Measurements from ENCODE around the gene FDXACB1.

The FDXACB1 gene

DNA sequence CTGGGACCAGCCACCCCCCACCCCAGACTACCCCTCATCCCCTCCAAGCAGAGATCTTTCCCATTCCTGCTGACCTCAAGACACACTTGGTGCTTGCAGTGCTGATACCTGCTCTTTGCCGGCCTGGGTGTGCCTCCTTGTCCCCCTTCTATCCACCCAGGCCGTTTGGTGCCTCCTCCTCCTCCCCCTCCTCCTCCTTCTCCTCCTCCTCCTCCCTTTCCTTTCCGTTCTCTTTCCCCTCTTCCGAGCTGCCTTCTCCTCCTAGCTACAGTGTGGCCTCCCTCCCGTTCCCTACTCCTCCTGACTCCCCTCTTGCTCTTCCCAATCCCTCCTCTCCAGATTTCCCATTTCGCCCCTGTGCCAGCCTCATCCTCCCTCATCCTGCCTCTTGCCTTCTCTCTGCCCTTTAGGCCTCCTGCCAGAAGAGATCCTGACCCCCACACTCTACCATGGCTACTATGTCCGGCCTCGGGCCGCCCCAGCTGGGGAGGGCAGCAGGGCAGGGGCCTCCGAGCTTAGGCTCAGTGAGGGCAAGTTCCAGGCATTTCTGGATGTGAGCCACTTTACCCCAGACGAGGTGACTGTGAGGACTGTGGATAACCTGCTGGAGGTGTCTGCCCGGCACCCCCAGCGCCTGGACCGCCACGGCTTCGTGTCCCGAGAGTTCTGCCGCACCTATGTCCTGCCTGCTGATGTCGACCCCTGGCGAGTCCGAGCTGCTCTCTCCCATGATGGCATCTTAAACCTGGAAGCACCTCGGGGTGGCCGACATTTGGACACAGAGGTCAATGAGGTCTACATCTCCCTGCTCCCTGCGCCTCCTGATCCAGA lies 34.3 kb upstream of the FDXACB1 start:
- TF ChIP-seq, protein P1, sequence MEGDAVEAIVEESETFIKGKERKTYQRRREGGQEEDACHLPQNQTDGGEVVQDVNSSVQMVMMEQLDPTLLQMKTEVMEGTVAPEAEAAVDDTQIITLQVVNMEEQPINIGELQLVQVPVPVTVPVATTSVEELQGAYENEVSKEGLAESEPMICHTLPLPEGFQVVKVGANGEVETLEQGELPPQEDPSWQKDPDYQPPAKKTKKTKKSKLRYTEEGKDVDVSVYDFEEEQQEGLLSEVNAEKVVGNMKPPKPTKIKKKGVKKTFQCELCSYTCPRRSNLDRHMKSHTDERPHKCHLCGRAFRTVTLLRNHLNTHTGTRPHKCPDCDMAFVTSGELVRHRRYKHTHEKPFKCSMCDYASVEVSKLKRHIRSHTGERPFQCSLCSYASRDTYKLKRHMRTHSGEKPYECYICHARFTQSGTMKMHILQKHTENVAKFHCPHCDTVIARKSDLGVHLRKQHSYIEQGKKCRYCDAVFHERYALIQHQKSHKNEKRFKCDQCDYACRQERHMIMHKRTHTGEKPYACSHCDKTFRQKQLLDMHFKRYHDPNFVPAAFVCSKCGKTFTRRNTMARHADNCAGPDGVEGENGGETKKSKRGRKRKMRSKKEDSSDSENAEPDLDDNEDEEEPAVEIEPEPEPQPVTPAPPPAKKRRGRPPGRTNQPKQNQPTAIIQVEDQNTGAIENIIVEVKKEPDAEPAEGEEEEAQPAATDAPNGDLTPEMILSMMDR (IDR thresholded peaks at IDR 0.05; ENCODE audit: low read depth, low read length), result no peak
- no peak overlapping the region for H3K4me3 ChIP-seq (ENCODE audit: low read depth, low read length)

DNA sequence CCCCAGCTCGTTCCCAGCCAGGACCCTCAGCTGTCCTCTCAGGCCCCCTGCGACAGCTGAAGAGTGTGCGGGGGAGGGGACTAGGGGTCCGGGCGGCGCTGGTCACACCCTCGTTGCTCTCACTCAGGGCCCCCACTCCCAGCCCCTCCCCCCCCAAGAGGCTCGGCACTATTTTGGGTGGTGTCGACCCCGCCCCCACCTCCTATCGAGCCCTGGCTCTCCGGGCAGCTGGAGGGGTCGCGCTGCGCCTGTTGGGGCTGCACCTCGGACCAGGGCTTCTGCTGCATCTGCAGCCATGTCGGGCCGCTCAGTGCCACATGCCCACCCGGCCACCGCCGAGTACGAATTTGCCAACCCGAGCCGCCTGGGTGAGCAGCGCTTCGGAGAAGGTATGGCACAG lies 33.6 kb upstream of the FDXACB1 start, which contains the start of gene HSPB2:
Gene HSPB2, plus strand, starts transcription at position 200 of the 400 bp plus-strand sequence. Its CDS starts 96 bp downstream, at position 296.
- TF ChIP-seq, protein P1 (IDR thresholded peaks at IDR 0.05; ENCODE audit: low read depth, low read length), result no peak
- no peak within 1 kb of the TSS for H3K4me3 ChIP-seq (ENCODE audit: low read depth, low read length)

DNA sequence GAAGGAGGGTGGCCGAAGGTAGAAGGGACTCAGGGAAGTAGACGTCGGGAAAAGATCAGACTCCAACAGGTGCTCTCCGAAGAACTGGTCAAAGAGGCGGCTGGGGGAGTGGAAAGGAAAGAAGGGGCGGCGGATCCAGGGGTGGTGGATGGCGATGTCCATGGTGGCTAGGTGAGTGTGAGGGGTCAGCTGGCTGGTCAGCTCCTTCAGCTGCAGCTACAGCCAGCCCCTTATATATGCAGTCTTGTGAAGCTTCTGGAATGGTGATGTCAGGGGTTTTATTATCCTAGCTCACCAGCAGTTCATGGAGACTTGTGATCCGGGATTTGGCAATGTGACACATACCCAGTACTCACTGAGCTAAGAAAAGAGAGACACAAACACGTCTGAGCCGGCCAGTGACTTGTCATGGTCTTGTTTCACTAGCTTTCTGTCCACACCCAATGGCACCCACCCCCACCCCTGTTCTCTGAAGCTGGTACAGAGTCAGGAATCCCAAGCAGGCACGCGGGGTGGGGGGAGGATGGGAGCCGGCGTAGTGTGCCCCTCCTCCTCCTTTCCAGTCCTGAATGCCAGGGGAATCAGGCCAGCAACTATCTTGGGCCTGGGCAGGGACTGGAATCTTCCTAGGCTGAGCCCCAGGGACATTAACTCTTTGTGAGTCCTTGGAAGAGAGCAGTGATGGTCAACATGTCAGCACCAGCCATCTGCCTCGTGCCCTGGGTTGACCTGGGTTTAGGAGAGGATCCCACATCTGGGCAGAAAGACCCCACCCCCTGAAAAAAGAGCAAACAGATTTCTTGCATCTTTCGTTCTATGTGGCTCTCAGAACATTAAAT lies 32.8 kb upstream of the FDXACB1 start, which contains the start of gene CRYAB:
Gene CRYAB, minus strand, starts transcription at position 208 of the 839 bp plus-strand sequence. Its CDS starts 46 bp downstream, at position 162.
- H3K4me3 ChIP-seq (ENCODE audit: low read depth, low read length), result no peak within 1 kb of the TSS
- TF ChIP-seq, protein P1 (IDR thresholded peaks at IDR 0.05; ENCODE audit: low read depth, low read length), result no peak

DNA sequence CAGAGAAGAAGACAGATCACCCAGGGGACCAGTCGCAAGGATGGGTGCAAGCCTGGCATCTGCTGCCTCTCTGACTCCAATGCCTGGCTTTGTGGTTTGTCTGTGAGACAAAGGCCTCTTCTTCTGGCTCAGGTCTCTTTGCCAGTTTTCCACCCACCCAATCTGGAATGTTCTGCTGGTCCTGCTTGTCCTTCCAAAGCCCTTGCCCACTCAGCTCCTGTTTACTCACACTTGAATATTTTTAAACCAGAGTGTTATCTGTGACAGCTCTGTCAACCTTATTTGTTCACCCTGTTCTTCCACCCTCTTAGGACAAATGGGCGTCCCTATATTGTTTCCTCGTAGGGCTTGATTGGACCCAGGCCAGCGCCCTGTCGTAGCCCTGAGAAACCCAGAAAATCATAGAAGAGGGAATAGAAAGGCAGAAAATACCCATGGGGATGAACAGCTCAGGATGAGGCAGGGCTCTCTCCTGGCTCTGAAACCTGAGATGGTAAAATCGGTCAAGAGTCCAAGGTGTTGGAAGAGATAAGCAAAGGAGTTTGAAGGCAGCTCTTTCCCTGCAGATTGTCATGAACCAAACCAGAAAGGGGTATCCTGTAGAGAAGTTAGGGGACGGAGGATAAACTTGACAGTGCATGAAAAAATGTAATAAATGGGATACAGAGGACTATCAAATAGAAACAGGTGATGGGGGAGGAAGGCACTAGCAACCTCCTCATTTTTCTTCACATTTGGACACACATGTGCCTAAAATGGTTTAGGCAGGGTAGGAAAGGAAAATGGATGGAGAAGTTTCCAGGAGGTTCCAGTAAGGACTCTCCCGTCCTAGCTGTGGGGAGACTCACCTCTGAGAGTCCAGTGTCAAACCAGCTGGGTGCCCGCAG lies 32.0 kb upstream of the FDXACB1 start:
- TF ChIP-seq, protein P1 (IDR thresholded peaks at IDR 0.05; ENCODE audit: low read depth, low read length), result no peak
- H3K4me3 ChIP-seq (ENCODE audit: low read depth, low read length), result no peak overlapping the region

DNA sequence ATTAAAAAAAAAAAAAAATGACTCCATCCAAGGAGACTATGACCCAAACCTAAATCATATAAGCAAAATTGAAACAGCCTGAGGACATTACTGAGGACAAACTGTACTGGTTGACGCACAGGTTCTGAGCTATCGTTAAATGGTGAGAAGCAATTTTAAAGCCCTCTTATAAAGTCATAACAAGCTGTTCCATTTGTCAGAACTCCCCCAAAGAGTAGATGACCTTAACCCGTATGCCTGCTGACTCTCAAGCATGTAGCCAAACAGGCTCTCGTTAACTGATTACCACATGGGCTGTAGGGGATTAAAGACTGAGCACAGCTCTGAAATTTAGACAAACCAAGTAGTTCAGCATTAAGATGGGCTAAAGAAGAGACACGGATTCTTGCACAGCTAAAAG lies 30.4 kb upstream of the FDXACB1 start:
- no peak overlapping the region for H3K4me3 ChIP-seq (ENCODE audit: low read depth, low read length)
- TF ChIP-seq, protein P1 (IDR thresholded peaks at IDR 0.05; ENCODE audit: low read depth, low read length), result no peak

DNA sequence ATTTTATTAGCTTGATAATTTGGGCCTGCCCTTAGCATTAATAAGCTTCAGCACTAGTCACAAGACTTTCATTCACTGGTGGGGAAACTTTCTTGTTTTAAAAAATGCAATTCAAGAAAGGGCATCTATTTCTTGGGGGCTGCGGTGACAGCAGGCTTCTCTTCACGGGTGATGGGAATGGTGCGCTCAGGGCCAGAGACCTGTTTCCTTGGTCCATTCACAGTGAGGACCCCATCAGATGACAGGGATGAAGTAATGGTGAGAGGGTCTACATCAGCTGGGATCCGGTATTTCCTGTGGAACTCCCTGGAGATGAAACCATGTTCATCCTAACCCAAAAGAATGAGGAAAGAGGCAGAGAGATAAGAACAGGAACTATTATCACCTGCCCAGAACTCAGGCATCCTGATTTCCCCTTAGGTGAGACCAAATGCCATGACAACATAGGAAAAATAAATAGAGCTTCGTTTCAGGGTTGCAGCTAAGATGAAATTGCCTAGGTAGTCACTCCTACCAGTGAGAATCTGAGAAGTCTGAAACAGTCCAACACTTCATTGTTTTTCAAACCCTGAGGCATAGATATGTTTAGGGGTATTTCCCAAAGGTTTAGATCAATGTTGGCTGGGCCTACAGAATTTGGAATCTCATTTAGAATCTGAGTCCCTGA lies 29.8 kb upstream of the FDXACB1 start:
- no peak overlapping the region for H3K4me3 ChIP-seq (ENCODE audit: low read depth, low read length)
- TF ChIP-seq, protein P1 (IDR thresholded peaks at IDR 0.05; ENCODE audit: low read depth, low read length), result no peak

Measured in WI38 (cell line).